H1 (cell line): ENCODE measurements around the gene NAV2. TPM values are rescaled to one million over a fixed set of nuclear protein-coding genes. Genes with fewer than 3 reads are reported as not detected.

Experiments used
- CBX5 ChIP-seq: fragments of 300-800, 300-1000 bp; sonication (generic); IDR thresholded peaks from 2 replicates; pipeline ENCODE4 v1.7.1; 2016; ENCODE audit warnings: antibody characterized with exemption, low read length, low read depth
- polyA plus RNA-seq, 7 experiments: library from polyadenylated mRNA; depleted of rRNA in 3 of 7; stranded (reverse) in 5 of 7; unstranded in 2 of 7; fragments of >200 nt in 5 of 7; fragments of 200-250 nt in 2 of 7; gene quantifications; 1 replicate in 5 of 7; 2 replicates in 1 of 7; 4 replicates in 1 of 7; pipeline versions ENCODE4 v1.2.1 to v1.2.3, GENCODE V29; 2011 to 2013; ENCODE audit warnings: missing spikeins in 2 of 7, mixed read lengths in 2 of 7
- total RNA-seq: library from RNA; stranded (reverse); fragmentation: NEBNext Ultra II Directional; extraction: Animal tissue kit (Norgen Biotek cat#: 25700); gene quantifications from 2 replicates; pipeline ENCODE4 v1.2.1, GENCODE V29; 2021

Gene NAV2
- total and polyA plus RNA-seq, 2 of the 8 experiments (the other 6 are each of a cell fraction or from before 2014, with no cell fraction given): 35.6 to 73.6 TPM

DNA sequence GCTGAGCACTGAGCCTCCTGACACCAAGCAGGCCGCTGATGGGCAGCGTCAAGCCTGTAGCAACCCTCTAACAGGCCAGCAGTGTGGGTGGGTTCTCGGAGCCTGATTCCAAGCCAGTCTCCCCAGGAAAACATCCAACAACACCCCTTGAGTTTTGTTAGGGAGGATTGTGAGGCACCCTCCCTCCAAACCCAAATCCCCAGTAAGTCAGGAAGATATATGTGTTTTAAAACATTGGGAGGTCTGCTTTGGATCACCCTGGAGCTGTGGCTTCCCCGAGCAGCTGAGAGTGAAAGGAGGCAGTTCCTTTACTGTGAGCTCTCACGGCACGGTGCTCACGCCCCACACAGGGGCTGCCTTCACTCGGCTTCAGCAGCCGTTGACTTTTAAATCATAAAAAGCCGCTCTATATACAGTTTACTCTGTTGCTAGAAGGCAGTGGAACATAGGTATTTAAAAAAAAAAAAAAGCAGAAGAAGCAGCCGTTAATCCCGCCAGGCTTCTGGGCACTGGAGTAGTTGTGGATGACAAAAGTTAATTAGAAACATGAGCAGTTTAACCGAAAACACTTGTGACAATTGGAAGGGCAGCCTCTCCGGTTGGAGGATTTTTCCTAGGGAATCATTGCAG is 218.6 kb downstream of the NAV2 start (continued):
- no peak for TF ChIP-seq CBX5
